CD4-positive, alpha-beta T cell treated with Interleukin-6 at 100 ng/mL for 8 hours (primary cell): ENCODE results near the gene ASPN.
"Not testable (repeated sequence)": the region's sequence is repeated elsewhere in the genome, so short reads cannot be mapped to it uniquely, and the experiment has no call there.

Experiments used
- DNase-seq: peaks from one replicate; pipeline ENCODE4 v3.0.0-alpha.2; 2020; ENCODE audit warnings: mixed read lengths, low spot score

ASPN gene

GRCh38 chr9:92411157-92411556 lies 71.1 kb downstream of the ASPN start:
- not testable (repeated sequence) for DNase-seq

- no peak for DNase-seq
Measured at GRCh38 chr9:92408747-92409478, 73.4 kb downstream of the ASPN start.

GRCh38 chr9:92407818-92408217 lies 74.5 kb downstream of the ASPN start:
- DNase-seq = no peak

GRCh38 chr9:92406477-92406876 lies 75.8 kb downstream of the ASPN start:
- DNase-seq = peak; percentile 53
